ENCODE data around the gene KLF13.

- TF ChIP-seq CTCF (IDR thresholded peaks at IDR 0.05; ENCODE audit: low read depth, low read length), result no peak
- no peak for TF ChIP-seq EZH2phosphoT487 (IDR thresholded peaks at IDR 0.05; ENCODE audit: low read depth)
These were observed 73.7 kb downstream of the KLF13 start for GRCh38 chr15:31400222-31400927.
